Measurements from ENCODE around the gene UNC5C. TPM values are rescaled to one million over a fixed set of nuclear protein-coding genes. Genes with fewer than 3 reads are reported as not detected.
A peak's percentile ranks its signal among the peaks of the same experiment; 100 is the strongest.

UNC5C gene
- total RNA-seq, 8 experiments from 2014 or later, result 0.13 to 12.7 (median 3.5) TPM

DNA sequence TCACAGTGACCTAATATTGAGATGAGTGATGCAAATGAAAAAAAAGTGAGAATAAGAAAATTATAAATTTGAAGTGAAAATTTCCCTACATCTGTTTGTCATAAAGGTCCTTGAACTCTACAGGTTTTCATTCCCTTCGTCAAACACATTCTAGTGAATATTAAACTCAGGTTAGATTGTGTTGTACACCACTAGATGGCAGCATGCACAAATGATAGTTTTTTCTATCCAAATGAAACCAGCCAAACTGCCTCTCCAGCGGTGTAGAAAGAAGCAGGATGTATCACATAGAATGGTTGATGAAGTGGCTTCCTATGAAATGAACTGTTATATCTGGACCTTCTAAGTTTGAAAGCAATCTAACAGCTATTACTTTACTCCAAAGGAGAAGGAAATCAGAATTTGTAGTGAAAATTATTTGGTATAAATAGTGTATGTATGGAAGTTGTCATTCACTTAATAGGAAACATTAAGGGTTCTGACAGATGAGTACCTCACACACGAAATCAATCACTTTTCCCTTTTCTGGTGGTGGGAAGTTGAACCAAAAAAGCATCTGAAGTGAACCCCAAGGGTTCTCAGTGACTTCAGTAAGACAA is 382.7 kb downstream of the UNC5C start:
- in situ Hi-C loops (cut with MboI; ENCODE audit: low pct_unique_long_range_greater_than_20kb in 2 of 9, low sequenced_read_pairs in 9 of 9, unreplicated experiment in 9 of 9), result no loop called here
- ATAC-seq (replicated peaks in 6 of 8), result peak; percentile 61 to 79 (median 74)
- Histone ChIP-seq H3K4me1 (replicated peaks in 1 of 2) (no peaks in the 10 kb centered on the region), H3K4me3 (no peak overlapping the region), H3K27ac (no peak overlapping the region)
- 0 to 40% (median 12%) methylated on average over 1 to 3 of the region's 3 CpGs; no CpG with 5 or more reads in 1 of the 10 experiments for WGBS, 10 experiments

DNA sequence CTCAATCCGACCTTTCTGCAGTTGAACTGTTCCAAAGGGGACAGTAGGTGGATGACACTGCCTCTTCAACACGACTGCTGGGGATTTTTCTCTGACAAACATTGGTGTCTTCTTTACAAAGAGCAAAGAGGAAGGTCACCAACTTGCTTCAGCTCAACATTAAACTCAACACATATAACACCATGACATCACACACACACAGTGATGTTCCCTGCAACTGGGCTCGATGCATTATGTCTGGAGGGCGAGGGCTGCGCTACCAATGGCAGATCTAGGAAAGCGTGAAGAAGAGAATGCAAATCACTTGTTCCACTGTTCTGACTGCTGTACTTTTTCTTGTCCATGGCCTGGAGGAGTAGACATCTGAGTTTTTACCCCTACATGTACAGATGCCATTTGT is 385.9 kb downstream of the UNC5C start:
- H3K4me1 ChIP-seq (replicated peaks in 1 of 2), result no peaks in the 10 kb centered on the region
- in situ Hi-C loops (cut with MboI; ENCODE audit: low pct_unique_long_range_greater_than_20kb in 2 of 9, low sequenced_read_pairs in 9 of 9, unreplicated experiment in 9 of 9), result no loop called here
- 53 to 100% (median 85%) methylated on average over 1 to 6 of the region's 6 CpGs; no CpG with 5 or more reads in 4 of the 10 experiments for WGBS, 10 experiments
- H3K4me3 ChIP-seq, result no peak overlapping the region
- no peak overlapping the region for H3K27ac ChIP-seq
- no peak for ATAC-seq (replicated peaks in 6 of 8)

DNA sequence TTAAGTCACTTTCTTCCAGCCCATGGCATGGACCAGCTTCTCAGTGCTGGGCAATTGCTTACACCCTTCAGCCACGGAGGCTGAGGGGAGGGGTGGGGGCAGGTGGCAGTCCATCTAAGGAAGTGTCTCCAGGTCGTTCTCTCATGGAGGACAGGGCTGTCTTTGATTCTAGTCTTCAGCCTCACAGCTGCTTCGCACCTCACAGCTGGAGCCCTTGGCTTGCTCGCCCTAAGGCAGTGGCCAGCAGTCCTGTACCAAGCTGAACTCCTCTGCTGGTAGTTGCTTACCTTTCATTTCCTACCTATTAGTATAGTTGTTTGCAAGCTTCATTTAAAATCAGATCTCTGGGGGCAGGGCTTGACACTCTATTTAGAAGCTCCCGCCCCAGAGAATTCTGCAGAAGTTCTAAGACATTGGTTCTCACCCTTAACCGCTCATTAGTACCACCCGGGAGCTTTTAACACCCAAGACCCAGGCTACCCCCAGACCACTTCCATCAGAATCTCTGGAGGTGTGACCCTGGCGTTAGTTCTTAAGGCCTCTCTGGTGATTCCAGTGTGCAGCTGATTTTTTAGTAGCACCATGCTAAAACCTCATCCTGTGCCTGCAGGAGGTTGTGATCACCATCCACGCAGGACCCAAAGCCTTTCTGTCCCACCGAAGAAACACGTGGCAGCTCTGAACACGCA is 386.8 kb downstream of the UNC5C start:
- no peak overlapping the region for H3K27ac ChIP-seq
- ATAC-seq (replicated peaks in 6 of 8), result no peak
- no peak overlapping the region for H3K4me3 ChIP-seq
- WGBS, 10 experiments, result 38 to 100% (median 91%) methylated on average over 1 to 11 of the region's 12 CpGs
- H3K4me1 ChIP-seq (replicated peaks in 1 of 2), result no peaks in the 10 kb centered on the region
- in situ Hi-C loops (cut with MboI; ENCODE audit: low pct_unique_long_range_greater_than_20kb in 2 of 9, low sequenced_read_pairs in 9 of 9, unreplicated experiment in 9 of 9), result no loop called here

DNA sequence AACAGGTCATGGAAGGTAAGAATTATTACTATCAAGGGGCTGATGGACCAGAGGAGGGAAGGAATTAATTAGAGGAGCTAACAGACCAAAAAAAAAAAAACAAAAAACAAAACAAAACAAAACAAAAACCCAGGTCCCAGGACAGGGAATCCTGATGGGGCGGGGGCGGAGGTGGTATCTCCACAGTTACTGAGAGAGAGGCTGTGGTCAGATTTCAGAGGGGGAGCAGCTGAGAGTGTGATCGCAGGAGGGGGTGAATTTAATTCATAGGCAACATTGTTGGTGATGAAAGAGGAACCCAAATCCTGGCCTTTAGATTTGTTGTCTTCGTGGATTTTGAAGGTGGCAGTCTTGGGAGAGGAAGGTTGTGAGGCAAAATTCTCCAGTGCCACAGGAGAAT is 389.4 kb downstream of the UNC5C start:
- 38 to 96% (median 55%) methylated on average over 1 to 4 of the region's 4 CpGs; no CpG with 5 or more reads in 2 of the 10 experiments for WGBS, 10 experiments
- in situ Hi-C loops (cut with MboI; ENCODE audit: low pct_unique_long_range_greater_than_20kb in 2 of 9, low sequenced_read_pairs in 9 of 9, unreplicated experiment in 9 of 9), result no loop called here
- Histone ChIP-seq H3K4me1 (replicated peaks in 1 of 2) (no peaks in the 10 kb centered on the region), H3K27ac (no peak overlapping the region), H3K4me3 (no peak overlapping the region)
- ATAC-seq (replicated peaks in 6 of 8), result no peak

DNA sequence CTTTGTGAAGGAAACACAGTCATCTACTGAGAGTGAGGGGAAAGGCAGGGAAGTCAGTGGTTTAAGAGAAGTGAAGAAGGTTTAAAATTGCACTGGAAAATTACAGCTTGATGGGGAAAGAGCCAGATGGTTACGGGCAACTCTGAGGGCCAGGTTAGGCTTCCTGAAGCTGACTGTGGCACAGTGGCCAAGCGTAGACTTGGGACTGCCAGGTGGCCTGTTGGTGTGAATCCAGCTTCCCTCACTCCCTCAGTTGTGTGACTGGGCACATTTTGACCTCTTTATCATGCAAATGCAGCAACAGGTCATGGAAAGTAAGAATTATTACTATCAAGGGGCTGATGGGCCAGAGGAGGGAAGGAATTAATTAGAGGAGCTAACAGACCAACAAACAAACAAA is 390.1 kb downstream of the UNC5C start:
- H3K4me3 ChIP-seq, result no peak overlapping the region
- no peaks in the 10 kb centered on the region for H3K4me1 ChIP-seq (replicated peaks in 1 of 2)
- H3K27ac ChIP-seq, result no peak overlapping the region
- in situ Hi-C loops (cut with MboI; ENCODE audit: low pct_unique_long_range_greater_than_20kb in 2 of 9, low sequenced_read_pairs in 9 of 9, unreplicated experiment in 9 of 9), result no loop called here
- 60 to 86% methylated on average over 2 of the region's 2 CpGs; no CpG with 5 or more reads in 8 of the 10 experiments for WGBS, 10 experiments
- no peak for ATAC-seq (replicated peaks in 6 of 8)

DNA sequence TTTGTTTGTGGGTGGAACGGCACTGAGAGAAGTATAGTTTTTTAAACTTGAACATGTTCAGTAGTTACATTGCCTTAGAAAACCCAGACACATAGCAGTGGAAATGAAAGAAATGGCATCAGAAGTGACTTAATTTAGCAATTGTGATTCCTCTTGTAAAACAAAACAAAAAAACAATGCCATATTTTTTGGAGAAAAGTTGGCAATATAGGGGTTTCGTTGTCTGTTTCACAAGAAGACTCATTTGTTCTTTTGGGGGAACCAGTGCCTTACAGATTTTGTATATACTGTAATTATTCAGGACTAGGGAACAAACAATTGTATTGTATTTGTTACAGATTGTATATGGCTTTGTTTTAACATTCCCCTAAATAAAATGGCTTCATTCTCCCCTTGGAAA is 390.7 kb downstream of the UNC5C start:
- in situ Hi-C loops (cut with MboI; ENCODE audit: low pct_unique_long_range_greater_than_20kb in 2 of 9, low sequenced_read_pairs in 9 of 9, unreplicated experiment in 9 of 9), result no loop called here
- H3K4me1 ChIP-seq (replicated peaks in 1 of 2), result no peaks in the 10 kb centered on the region
- H3K27ac ChIP-seq, result no peak overlapping the region
- 43 to 100% (median 87%) methylated on average over 1 to 2 of the region's 2 CpGs for WGBS, 10 experiments
- H3K4me3 ChIP-seq, result no peak overlapping the region
- no peak for ATAC-seq (replicated peaks in 6 of 8)

DNA sequence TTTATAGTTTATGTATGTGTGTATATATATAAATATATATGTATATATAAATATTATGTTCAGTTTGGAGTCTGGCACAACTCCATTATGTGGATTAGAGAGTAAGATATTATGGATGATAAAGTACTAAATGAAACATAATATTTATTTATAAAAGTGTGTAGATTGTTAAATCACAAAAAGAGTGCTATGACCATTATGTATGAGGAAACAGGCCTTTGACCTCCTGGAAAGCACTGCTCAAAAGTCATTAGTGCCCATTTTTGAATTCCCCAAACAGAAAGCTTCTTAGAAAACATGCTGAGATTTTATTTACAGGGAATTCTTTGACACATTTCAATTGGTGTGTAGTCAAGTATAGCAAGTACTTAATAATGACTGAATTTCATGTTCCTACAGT is 391.2 kb downstream of the UNC5C start:
- Histone ChIP-seq H3K4me3 (no peak overlapping the region), H3K27ac (no peak overlapping the region), H3K4me1 (replicated peaks in 1 of 2) (no peaks in the 10 kb centered on the region)
- in situ Hi-C loops (cut with MboI; ENCODE audit: low pct_unique_long_range_greater_than_20kb in 2 of 9, low sequenced_read_pairs in 9 of 9, unreplicated experiment in 9 of 9), result no loop called here
- no peak for ATAC-seq (replicated peaks in 6 of 8)

DNA sequence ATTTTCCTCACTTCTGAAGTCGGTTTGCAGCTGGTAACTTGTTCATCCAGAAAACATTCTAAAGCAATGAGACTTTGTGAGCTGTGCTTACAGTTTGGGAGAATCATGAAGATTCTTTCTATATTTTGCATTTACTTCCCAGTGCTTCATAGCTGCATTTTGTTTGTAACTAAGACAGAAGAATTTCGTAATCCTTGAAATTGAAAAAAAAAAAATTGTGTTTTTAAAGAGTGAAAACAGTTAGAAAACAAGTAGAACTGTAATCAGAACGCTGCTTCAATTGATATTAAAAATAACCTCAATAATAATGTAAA is 392.4 kb downstream of the UNC5C start:
- in situ Hi-C loops (cut with MboI; ENCODE audit: low pct_unique_long_range_greater_than_20kb in 2 of 9, low sequenced_read_pairs in 9 of 9, unreplicated experiment in 9 of 9), result no loop called here
- no peak overlapping the region for H3K4me3 ChIP-seq
- ATAC-seq (replicated peaks in 6 of 8), result peak in 1 of 8 experiments; percentile 32
- WGBS, 10 experiments, result 0 to 100% (median 42%) methylated on average over 1 to 3 of the region's 3 CpGs
- no peak overlapping the region for H3K27ac ChIP-seq
- H3K4me1 ChIP-seq (replicated peaks in 1 of 2), result no peaks in the 10 kb centered on the region

DNA sequence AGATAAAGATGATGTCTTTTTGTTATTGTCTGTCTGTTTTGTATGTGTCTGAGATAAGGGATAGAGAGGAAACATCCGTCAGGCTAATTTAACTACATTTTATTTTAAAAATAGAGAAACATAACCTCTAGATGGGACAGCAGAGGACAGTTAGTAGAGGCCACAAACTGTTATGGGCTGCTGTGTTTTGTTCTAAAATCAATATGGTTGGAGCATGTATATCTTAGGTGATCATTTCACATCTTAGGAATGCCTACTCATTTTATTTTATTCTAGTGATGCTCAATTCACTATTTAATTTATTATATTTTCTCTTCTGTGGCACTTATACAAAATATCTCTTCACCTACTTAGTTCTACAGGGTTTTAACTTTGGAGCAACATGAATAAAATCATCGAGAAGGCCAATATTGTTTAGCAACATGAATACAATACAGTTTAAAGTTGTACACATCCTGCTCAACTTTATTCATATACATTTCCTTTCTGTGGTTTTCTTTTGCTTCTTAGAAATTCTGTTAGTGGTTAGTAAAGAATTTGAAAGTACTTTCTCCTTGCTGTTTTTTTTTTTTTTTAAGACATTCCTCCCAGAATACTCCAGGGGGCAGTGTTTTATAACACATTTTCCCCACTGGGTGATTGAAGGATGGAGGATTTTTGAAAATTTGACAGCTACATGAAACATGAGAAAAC is 392.9 kb downstream of the UNC5C start:
- H3K4me3 ChIP-seq, result no peak overlapping the region

DNA sequence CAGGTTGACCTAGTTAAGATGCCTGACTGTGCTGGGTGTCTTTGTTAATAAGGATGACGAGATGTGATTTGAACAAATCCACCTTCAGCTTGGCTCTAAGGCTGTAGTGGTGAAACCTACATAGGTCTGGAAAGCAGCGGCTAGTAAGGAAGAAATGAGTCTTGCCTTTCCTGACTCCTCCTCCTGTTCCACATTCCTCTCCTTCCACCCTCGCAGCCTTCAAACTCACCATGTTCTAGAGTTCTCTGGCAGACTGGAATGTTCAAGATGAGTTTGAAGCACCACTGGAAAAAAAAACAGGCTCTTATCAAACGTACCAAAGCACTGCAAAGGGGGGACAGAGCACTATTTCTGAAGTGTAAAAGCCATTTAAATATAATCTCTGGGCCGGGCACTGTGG is 395.6 kb downstream of the UNC5C start:
- no peak for ATAC-seq (replicated peaks in 6 of 8)
- no peak overlapping the region for H3K27ac ChIP-seq
- WGBS, 10 experiments, result 17 to 100% (median 84%) methylated on average over 1 to 5 of the region's 5 CpGs; no CpG with 5 or more reads in 1 of the 10 experiments
- in situ Hi-C loops (cut with MboI; ENCODE audit: low pct_unique_long_range_greater_than_20kb in 2 of 9, low sequenced_read_pairs in 9 of 9, unreplicated experiment in 9 of 9), result no loop called here
- H3K4me1 ChIP-seq (replicated peaks in 1 of 2), result no peaks in the 10 kb centered on the region
- no peak overlapping the region for H3K4me3 ChIP-seq

More for the DNA sequence above, 392.9 kb downstream of the UNC5C start:
- Histone ChIP-seq H3K4me1 (replicated peaks in 1 of 2) (no peaks in the 10 kb centered on the region), H3K27ac (no peak overlapping the region)
- 7 to 100% (median 83%) methylated on average over 1 to 2 of the region's 2 CpGs for WGBS, 10 experiments
- in situ Hi-C loops (cut with MboI; ENCODE audit: low pct_unique_long_range_greater_than_20kb in 2 of 9, low sequenced_read_pairs in 9 of 9, unreplicated experiment in 9 of 9), result no loop called here
- peak in 3 of 8 experiments; percentile 16 to 76 (median 29) for ATAC-seq (replicated peaks in 6 of 8)

DNA sequence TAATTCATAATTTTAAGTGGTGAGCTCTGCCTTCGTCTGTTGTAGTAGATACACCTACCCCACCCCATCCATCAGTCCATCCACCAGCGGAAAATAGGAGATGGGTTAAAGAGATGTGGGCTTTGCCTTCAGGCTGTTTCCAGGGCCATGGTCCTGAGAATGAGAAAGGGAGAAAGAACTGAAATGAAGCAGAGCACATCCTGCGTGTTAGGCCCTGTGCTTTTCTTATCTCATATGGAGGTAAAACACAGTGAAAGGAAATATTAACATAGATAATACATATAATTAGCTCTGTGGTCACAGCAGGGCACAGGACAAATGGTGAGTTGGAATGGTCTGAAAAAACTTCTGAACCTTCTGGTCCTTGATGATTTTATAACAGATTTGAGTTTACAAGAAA is 397.5 kb downstream of the UNC5C start:
- no peak for ATAC-seq (replicated peaks in 6 of 8)
- H3K4me1 ChIP-seq (replicated peaks in 1 of 2), result no peaks in the 10 kb centered on the region
- no peak overlapping the region for H3K4me3 ChIP-seq
- no peak overlapping the region for H3K27ac ChIP-seq
- in situ Hi-C loops (cut with MboI; ENCODE audit: low pct_unique_long_range_greater_than_20kb in 2 of 9, low sequenced_read_pairs in 9 of 9, unreplicated experiment in 9 of 9), result no loop called here
- WGBS, 10 experiments, result 55 to 100% (median 90%) methylated on average over 1 to 3 of the region's 3 CpGs; no CpG with 5 or more reads in 1 of the 10 experiments

DNA sequence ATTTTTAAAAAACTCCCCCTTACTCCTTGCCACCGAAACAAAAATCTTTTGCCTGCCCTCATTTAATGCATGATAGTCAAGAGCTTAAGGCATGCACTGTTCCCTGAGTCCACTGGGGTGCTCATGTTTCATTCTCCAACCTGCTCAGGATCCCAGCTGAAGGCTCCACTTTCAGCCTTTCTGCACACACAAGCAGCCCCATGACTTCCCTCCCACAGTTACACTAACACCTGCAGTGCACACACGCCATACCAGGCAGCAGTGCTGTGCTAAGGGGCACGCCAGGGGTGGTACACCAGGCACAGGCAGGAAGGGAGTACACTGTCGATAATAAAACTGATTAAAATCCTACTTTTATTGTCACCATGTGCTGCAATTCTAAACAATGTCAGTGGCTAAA is 405.8 kb downstream of the UNC5C start:
- WGBS, 10 experiments, result 55 to 100% (median 93%) methylated on average over 1 to 3 of the region's 4 CpGs; no CpG with 5 or more reads in 3 of the 10 experiments

DNA sequence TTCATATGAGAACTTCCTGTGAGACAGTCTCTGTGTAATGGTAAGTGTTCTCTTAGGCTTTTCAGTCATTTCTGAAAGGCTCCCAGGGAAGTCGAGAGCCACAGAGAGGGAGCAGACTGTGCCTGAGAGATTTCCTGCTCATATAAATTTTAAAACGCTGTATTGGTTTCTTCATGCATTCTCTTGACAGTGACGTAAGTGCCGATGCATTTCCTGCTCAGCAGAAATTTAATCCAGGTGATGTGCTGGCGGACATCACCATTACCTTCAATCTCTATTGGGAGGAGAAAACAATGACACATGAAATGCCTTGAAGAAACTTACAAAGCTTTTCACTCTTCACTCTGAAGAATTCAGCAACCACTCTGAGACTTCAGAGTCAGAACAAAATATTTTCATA is 407.4 kb downstream of the UNC5C start:
- H3K4me3 ChIP-seq, result no peak overlapping the region
- H3K4me1 ChIP-seq (replicated peaks in 1 of 2), result no peaks in the 10 kb centered on the region
- in situ Hi-C loops (cut with MboI; ENCODE audit: low pct_unique_long_range_greater_than_20kb in 2 of 9, low sequenced_read_pairs in 9 of 9, unreplicated experiment in 9 of 9), result no loop called here
- no peak overlapping the region for H3K27ac ChIP-seq
- ATAC-seq (replicated peaks in 6 of 8), result peak in 1 of 8 experiments; percentile 68
- 0 to 100% (median 94%) methylated on average over 1 to 5 of the region's 5 CpGs; no CpG with 5 or more reads in 1 of the 10 experiments for WGBS, 10 experiments

More for the DNA sequence above, 405.8 kb downstream of the UNC5C start:
- Histone ChIP-seq H3K4me1 (replicated peaks in 1 of 2) (no peaks in the 10 kb centered on the region), H3K4me3 (no peak overlapping the region), H3K27ac (no peak overlapping the region)
- in situ Hi-C loops (cut with MboI; ENCODE audit: low pct_unique_long_range_greater_than_20kb in 2 of 9, low sequenced_read_pairs in 9 of 9, unreplicated experiment in 9 of 9), result no loop called here
- ATAC-seq (replicated peaks in 6 of 8), result peak in 1 of 8 experiments; percentile 30
